Epithelial cell of prostate (primary cell): ENCODE results near the gene PABPN1.

Experiments
- DNase-seq: peaks from one replicate; pipeline ENCODE4 v3.0.0-alpha.2; 2011; ENCODE audit warnings: low read depth, low spot score
- H3K27ac ChIP-seq: fragments of 450-650 bp; 2 replicates; pipeline ENCODE4 v1.5.1; 2017; ENCODE audit warnings: mild to moderate bottlenecking

The PABPN1 gene

DNA sequence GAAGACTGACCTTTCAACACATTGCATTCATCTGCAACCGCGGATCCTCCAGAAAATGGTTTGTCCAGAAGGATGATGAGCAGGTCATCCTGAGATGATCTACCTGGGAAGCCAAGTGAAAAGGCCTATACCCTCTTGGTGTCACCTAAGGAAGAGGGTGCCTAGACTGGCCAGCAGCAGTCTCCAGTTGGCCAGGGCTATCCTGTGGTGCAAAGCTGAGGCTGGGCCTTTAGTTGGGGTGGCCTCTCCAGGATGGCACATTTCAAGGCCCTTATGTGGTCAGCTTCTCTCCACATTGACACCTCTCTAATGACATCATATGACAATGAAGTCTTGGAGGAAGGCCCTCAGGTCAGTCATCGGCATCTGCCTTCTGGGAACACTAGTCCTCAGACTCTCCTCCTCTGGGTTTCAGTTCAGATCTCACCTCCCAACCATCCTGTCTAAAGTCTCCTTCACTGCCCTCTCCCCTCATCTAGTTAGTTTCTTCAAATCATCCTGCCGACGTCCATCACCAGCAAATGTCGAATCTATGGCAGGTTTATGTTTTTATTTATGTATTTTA lies 34.7 kb downstream of the PABPN1 start:
- no peak for DNase-seq
- H3K27ac ChIP-seq = no peak overlapping the region

DNA sequence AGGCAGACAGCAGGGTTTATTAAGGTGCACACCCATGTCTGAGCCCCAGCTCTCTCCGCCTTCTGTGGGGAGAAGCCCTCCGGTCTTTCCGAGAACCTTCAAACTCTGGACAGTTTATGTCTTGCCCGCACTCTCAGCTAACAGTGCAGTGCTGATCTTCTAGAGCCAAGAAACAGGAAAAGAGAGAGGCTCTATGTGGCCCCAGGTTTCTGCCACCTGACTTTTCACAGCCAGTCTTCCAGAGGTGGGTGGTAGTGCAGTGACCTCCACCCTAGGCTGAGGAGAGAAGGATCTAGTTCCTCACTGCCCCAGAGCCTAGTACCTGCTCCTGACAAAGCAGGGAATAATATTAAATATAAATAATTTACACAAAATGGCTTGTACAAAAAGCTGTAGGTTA lies 35.4 kb downstream of the PABPN1 start:
- H3K27ac ChIP-seq = no peak overlapping the region
- no peak for DNase-seq

GRCh38 chr14:23357261-23357660 lies 36.0 kb downstream of the PABPN1 start:
- DNase-seq = no peak
- H3K27ac ChIP-seq = no peak overlapping the region

DNA sequence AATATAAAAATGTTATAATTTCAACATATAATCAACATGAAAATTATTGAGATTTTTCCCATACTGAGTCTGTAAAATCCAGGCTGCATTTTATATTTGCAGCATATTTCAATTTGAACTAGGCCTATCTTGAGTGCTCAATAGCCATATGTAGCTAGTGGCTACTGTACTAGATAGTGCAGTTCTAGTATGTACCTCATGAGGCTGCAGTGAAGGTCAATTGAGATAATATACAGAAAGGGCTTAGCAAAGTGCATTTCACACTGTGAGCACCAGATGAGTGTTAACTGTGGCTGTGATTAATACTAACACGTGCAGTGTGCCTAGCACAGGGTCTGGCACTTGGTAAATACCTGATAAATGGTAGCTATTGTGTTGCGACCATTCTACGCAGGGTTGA lies 36.8 kb downstream of the PABPN1 start:
- no peak overlapping the region for H3K27ac ChIP-seq
- no peak for DNase-seq

GRCh38 chr14:23358553-23359166 lies 37.4 kb downstream of the PABPN1 start:
- H3K27ac ChIP-seq = no peak overlapping the region
- no peak for DNase-seq

DNA sequence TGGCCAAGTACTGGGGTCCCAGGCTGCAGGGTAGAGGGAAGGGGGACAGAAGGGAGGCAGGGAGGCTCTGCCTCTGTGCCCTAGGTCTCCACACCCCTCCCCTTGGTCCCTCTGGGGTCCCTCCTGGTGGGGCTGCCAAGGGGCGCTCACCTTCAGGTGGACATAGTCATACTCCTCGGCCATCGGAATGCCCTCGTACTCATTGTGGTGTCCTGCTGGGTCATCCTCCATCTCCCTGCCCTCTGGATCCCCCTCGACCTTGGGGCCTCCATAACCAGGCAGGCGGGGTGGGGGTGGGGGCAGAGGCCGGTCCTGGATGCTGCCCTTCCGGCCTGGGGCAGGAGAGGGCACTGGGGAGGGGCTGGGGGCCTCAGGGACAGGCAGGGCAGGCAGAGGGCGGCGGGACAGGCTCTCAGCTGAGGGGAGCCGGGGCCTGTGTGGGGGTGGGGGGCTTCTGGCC lies 37.9 kb downstream of the PABPN1 start:
- no peak for DNase-seq
- no peak overlapping the region for H3K27ac ChIP-seq

DNA sequence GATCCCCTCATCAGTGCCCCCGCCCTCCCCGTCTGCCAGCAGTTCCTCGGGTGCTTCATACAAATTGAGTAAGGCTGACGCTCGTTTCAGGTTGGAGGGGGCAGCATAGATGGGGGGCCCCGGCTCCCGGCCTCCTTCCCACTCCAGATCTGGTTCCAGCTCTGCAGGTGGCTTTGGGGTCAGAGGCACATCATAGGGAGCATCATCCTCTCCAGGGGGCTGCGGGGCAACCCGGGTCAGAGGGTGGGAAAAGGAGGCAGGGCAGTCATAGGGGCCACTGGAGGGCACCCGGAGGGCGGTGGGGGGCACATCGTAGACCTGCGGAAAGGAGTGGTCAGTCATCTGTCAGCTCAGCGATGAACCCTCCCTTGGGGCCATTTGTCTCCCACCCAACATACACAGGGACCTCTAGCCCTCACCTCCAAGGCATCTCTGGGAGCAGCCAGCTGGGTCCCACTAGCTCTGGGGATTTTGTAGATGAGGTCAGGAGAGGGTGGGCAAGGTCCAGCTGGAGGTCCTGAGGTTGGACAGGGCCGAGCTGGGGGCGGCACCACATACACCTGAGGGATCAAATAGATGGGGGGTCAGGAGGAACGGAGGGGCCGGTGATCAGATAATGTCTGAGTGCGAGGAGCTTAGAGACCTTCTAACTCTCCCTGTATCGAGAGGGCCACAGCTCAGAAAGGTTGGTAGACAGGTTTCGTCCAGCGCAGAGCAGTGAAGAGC lies 38.6 kb downstream of the PABPN1 start:
- no peak for DNase-seq
- no peak overlapping the region for H3K27ac ChIP-seq

DNA sequence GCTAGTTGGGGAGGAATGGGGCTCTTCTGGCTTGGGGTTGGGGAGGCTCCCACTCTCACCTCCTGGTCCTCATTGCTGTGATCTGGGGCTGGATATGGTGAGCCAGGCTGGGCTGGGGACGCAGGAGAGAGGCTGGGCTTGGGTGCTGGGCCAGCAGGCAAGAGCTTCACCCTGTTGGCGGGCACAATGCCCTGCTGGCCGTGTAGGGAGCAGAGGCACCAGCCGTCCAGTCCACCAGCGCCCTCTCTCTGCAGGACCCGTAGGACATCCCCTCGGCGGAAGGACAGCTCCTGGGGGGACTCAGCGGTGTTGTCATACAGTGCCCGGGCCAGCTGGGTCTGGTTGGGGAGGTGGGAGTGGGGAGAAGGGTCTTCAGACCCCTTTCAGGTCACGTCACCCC lies 39.2 kb downstream of the PABPN1 start:
- no peak for DNase-seq
- H3K27ac ChIP-seq = no peak overlapping the region

GRCh38 chr14:23361320-23361719 lies 40.1 kb downstream of the PABPN1 start:
- no peak overlapping the region for H3K27ac ChIP-seq

GRCh38 chr14:23361763-23362162 lies 40.5 kb downstream of the PABPN1 start:
- no peak overlapping the region for H3K27ac ChIP-seq

More at GRCh38 chr14:23361320-23361719, 40.1 kb downstream of the PABPN1 start:
- no peak for DNase-seq

DNA sequence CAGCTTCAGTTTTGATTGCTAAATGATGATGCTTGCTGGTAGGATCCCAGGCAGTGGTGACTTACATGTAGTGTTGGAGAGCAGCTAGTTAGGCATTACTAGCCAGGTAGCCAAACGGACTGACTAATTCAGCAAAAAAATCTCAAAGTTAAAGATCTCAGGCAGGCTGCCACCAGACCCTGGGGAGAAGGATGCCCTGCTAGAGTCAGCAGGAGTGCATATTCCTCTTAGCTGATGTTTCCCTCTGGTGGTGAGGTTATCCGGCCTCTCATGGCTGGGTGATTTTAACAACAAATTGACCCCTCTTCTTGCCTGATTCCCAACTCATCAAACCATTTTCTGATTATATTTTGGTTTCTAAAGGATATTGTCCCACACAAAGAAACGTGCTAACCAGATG lies 40.9 kb downstream of the PABPN1 start:
- no peak for DNase-seq
- no peak overlapping the region for H3K27ac ChIP-seq

More at GRCh38 chr14:23361763-23362162, 40.5 kb downstream of the PABPN1 start:
- DNase-seq = no peak

- no peak for DNase-seq
- H3K27ac ChIP-seq = peak overlapping the region; percentile 76
These were observed 43.1 kb downstream of the PABPN1 start for GRCh38 chr14:23364164-23365035.

DNA sequence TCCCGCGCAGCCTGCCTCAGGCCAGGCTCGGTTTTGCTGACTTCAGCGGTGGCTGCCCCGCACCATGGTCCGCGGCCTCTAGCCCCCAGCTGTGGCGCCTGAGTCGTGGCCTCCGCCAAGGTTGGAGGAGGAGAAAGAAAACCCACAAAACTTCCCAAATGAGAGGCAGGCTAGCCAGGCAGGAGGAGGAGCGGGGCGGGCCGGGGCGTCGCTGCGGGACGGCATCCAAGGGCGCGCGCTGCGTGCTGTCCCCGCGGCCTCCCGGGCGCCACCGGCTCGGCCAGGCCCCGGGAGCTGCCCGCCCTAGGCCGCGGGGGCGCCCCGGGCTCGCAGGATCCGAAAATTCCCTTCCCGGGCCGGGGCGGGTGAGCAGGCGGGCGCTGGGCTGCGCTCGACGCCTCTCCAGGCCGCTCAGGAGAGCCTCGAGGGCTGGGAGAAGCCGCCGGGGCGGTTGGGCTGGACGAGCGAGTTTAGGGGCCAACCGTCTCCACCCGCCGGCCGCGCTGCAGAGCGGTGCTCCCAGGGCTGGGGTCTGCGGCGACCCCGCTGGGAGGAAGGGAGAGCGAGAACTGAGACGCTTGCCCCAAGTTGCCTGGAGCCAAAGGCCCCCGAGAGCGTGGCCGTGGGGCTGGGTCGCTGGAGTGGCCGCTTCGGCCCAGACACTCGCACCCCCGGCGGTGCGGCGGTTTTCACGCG lies 43.9 kb downstream of the PABPN1 start, which contains the start of gene EFS:
Gene EFS (minus strand): TSS at position 137 of the 696 bp plus-strand sequence. CDS start 147 bp downstream, outside the sequence.
- H3K27ac ChIP-seq = peak within 1 kb of the TSS; percentile 76
- DNase-seq = no peak

DNA sequence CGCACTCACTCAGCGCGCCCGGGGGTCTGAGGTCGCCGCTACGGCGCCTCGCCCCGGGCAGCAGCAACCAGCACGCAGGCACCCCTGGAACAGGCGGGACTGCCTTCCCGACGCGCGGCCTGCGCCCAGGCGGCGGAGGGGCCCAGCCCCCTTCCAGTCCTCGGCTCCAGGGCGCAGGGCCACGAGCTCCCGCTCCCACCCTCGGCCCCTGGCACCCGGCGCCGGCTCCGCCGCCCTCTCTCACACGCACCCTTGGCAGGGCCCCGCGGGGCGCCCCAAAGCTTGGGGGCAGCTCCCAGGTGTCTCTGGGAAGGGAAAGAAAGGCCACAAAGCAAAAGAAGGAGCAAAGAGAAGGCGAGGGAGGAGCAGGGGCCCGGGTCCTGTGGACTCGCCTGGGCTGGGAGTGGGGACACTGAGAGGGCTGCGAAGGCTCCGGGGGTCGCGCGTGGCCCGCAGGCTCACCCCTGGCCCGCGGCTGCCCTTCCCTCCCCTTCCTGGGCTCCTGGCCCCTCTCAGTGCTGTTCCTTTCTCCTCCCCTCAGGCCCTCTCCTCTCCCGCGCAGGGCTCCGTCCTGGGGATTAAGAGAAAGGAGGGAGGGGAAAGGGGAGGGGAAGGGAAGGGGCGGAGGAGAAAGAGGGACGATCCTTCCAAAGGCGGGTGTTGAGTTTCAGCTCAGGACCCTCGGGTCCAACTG lies 44.6 kb downstream of the PABPN1 start:
- no peak for DNase-seq
- H3K27ac ChIP-seq = peak overlapping the region; percentile 76

- H3K27ac ChIP-seq = peak overlapping the region; percentile 76
- peak; percentile 22 for DNase-seq
These were observed 45.2 kb downstream of the PABPN1 start for GRCh38 chr14:23366426-23366921.

DNA sequence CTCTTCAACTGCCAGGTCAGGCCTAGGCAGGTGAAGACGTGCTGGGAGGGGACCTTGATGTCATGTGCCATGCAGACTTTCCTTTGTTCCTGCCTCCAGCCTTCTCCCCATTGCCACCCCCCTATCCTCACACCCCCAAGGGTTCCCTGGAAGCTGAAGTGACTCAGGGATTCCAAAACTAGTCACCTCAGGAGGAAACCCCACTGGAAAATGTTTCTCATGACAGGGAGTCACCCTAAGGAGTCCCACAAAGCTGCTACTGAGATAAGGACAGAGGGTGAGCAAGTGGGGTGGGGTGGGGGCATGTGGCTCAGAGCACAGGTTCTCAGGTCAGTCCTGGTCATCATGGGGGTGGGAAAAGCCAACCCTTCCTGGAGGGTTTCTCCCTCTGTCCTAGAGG lies 49.0 kb downstream of the PABPN1 start:
- H3K27ac ChIP-seq = no peak overlapping the region
- no peak for DNase-seq

DNA sequence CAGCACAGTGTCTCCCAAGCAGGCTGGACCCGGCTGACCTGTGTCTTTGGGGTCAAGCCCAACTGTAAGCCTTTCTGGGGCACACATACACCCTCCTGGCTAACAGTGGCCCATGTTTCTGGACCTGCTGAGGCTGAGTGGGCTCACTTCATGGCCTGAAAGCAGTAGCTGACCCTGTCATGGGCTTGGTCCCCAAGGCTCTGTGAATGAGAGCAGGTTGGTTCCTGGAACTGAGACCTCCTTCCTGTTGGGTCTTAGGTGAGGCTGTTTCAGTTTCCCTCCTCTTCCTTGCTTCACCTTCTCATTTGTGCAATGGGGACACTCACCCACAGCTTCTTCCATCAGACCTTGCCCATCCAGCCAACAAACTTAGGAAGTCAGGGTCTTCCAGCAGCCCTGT lies 50.6 kb downstream of the PABPN1 start:
- no peak for DNase-seq
- no peak overlapping the region for H3K27ac ChIP-seq

- no peak for DNase-seq
- H3K27ac ChIP-seq = no peak within 1 kb of the TSS
These were observed 51.3 kb downstream of the PABPN1 start, which contains the start of gene IL25 for GRCh38 chr14:23372509-23372908. Gene IL25 (plus strand): TSS chr14:23372809.

- no peak for DNase-seq
These were observed 51.8 kb downstream of the PABPN1 start for GRCh38 chr14:23373041-23373440.

More at GRCh38 chr14:23373041-23373440, 51.8 kb downstream of the PABPN1 start:
- no peak overlapping the region for H3K27ac ChIP-seq
